Epithelial cell of esophagus (primary cell): ENCODE data around the gene ATG2A.

Source experiments
- DNase-seq: peaks from one replicate; pipeline ENCODE4 v3.0.0; 2010; ENCODE audit warnings: low read depth
- H3K4me3 ChIP-seq: 2 replicates; pipeline ENCODE4 v1.5.1; 2011; ENCODE audit warnings: mild to moderate bottlenecking, low read length, control low read depth
- TF ChIP-seq, protein P1 (sequence below): IDR thresholded peaks from 2 replicates; pipeline ENCODE4 v1.5.1; 2011; ENCODE audit warnings: low read depth, mild to moderate bottlenecking, low read length, control low read depth, inconsistent platforms; ENCODE audit not compliant: insufficient read depth; ENCODE audit errors: missing control alignments

ATG2A gene

GRCh38 chr11:64916775-64917662, at the start of gene ATG2A:
Gene ATG2A, minus strand, starts transcription at chr11:64917209. Its CDS starts 74 bp downstream, at chr11:64917135.
- TF ChIP-seq, protein P1, sequence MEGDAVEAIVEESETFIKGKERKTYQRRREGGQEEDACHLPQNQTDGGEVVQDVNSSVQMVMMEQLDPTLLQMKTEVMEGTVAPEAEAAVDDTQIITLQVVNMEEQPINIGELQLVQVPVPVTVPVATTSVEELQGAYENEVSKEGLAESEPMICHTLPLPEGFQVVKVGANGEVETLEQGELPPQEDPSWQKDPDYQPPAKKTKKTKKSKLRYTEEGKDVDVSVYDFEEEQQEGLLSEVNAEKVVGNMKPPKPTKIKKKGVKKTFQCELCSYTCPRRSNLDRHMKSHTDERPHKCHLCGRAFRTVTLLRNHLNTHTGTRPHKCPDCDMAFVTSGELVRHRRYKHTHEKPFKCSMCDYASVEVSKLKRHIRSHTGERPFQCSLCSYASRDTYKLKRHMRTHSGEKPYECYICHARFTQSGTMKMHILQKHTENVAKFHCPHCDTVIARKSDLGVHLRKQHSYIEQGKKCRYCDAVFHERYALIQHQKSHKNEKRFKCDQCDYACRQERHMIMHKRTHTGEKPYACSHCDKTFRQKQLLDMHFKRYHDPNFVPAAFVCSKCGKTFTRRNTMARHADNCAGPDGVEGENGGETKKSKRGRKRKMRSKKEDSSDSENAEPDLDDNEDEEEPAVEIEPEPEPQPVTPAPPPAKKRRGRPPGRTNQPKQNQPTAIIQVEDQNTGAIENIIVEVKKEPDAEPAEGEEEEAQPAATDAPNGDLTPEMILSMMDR: no peak
- H3K4me3 ChIP-seq: peak within 1 kb of the TSS; percentile 98
- peak; percentile 100 for DNase-seq

DNA sequence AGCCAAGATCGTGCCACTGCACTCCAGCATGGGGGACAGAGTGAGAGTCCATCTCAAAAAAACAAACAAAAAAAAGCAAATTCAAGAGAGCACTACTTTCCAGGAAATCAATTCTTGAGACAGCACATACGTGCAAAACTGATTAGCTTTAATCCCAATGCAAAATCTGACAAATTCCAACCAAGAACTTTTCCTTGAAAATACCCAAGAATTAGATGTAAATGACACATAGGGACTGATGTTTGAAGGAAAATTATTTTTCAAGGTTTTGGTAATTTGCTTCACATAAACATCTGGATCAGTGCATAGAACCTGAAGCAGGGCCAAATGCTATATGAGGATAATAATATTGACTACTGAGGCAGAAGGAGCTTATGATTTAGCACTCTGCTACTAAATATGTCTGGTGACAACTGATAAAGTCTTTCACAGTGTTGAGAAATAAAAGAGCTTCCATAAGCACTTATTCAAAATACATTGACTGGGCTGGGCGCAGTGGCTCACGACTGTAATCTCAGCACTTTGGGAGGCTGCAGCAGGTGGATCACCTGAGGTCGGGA, 46.1 kb upstream of the ATG2A start:
- TF ChIP-seq, protein P1: no peak
- H3K4me3 ChIP-seq: no peak overlapping the region
- DNase-seq: no peak

DNA sequence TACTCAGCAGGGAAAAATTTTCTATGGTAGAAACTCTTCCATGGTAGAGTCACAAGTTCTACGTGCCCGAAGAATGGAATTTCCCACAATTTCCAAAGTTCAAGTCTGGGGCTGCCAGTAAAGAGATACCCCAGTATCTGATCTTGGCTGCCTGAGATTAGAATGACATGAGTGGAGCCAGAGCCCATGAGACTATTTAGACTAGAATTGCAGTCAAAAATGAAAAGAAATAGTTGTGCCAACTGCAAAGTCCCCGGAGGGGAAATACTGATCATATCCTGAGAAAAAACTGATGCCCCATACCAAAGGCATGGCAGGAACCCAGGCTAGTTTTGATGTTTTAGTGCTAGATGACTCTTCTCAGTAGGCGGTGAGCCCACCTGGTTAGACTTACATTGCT, 43.7 kb upstream of the ATG2A start:
- no peak for DNase-seq
- TF ChIP-seq, protein P1: no peak
- no peak overlapping the region for H3K4me3 ChIP-seq

- DNase-seq: peak; percentile 60
- TF ChIP-seq, protein P1: no peak
- no peak overlapping the region for H3K4me3 ChIP-seq
Measured at GRCh38 chr11:64959498-64959897, 42.5 kb upstream of the ATG2A start.

GRCh38 chr11:64954201-64954600, 37.2 kb upstream of the ATG2A start:
- DNase-seq: no peak
- TF ChIP-seq, protein P1: no peak
- H3K4me3 ChIP-seq: no peak overlapping the region

DNA sequence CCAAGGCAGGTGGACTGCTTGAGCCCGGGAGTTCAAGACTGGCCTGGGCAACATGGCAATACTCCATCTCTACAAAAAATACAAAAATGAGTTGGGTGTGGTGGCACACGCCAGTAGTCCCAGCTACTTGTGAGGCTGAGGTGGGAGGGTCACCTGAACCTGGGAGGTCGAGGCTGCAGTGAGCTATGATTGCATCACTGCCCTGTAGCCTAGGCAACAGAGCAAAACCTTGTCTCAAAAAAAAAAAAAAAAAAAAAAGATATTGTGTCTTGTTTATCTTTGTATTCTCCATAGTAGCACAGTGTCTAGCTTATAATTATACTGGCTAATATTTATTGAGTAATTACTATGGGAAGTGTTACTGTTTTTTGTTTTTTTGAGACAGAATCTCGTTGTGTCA, 34.5 kb upstream of the ATG2A start:
- DNase-seq: no peak
- no peak overlapping the region for H3K4me3 ChIP-seq
- TF ChIP-seq, protein P1: no peak

- no peak for DNase-seq
- H3K4me3 ChIP-seq: no peak overlapping the region
- TF ChIP-seq, protein P1: no peak
Measured at GRCh38 chr11:64947208-64947814, 30.3 kb upstream of the ATG2A start.
